HG03432 (cell line): ENCODE measurements around the gene CD81.

Experiments
- ATAC-seq: cut with Tn5 transposase; IDR thresholded peaks from one replicate; pipeline ENCODE4 v1.9.1; 2021; ENCODE audit warnings: mild to moderate bottlenecking, moderate library complexity; ENCODE audit not compliant: unreplicated experiment

The CD81 gene

DNA sequence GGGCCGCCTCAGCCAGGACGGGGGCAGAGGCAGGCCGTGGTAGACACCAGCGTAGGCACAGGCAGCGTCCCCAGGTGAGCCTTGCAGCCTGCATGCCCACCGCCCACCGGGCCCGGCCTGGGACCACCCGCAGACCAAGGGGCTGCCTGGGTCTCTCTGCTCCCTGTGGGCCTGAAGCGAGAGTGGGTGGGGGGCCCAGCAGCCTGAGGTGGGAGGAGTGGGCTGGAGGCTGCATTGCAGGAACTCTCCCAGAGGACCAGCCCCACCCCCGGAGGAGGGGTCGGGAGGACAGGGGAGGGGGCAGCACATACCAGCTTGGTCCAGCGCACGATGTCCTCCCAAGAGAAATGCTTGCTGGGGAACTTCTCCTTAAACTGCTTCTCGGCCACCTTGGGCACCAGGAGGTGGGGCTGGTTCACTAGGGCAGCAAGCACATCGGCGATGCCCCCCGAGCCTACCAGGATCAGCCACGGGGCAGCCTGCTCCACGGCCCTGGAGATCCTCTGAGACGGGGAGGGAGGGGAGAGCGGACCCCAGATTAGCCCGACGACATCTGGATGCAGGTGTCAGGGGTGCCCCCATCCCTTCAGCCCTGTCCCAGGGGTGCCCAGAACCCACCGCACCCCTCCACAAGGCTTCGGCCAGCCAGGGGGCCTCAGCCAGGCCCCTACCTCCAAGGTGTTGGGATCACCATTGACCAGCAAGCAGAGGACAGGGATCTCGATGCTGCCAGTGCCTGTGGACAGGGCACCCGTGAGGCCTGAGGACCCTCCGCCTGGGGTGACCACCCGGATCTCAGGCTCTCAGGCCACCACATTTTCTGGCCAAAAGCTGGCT is 41.0 kb downstream of the CD81 start:
- ATAC-seq = no peak

DNA sequence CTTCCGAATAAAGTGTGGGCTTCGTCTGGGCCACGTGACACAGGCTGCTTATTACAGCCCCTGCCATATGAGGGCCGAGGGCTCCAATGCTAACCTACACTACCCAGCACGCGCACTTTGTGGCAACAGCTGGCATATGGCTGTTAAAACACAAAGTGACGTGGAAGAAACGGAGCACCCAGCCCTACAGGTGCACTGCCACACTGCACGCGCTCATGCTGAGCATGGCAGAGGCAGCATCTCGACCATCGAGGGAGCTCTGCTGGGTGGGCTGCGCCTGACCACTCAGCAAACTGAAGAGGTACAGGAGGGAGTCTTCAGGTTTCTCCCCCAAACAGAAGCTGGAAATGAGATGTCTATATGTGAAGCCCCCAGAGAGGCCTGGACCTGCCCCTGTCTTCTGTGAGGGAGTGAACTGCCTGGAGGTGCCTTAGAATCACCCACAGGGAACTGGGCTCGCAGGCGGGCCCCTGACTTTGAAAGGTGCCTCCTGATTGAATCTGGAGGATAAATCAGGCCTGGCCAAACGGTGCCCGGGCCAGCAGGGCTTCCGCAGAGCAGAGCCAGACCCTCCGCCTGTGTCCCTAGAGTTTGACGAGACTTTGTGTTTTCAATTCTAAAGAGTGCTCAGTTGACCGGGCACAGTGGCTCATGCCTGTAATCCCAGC is 41.7 kb downstream of the CD81 start:
- ATAC-seq = no peak

DNA sequence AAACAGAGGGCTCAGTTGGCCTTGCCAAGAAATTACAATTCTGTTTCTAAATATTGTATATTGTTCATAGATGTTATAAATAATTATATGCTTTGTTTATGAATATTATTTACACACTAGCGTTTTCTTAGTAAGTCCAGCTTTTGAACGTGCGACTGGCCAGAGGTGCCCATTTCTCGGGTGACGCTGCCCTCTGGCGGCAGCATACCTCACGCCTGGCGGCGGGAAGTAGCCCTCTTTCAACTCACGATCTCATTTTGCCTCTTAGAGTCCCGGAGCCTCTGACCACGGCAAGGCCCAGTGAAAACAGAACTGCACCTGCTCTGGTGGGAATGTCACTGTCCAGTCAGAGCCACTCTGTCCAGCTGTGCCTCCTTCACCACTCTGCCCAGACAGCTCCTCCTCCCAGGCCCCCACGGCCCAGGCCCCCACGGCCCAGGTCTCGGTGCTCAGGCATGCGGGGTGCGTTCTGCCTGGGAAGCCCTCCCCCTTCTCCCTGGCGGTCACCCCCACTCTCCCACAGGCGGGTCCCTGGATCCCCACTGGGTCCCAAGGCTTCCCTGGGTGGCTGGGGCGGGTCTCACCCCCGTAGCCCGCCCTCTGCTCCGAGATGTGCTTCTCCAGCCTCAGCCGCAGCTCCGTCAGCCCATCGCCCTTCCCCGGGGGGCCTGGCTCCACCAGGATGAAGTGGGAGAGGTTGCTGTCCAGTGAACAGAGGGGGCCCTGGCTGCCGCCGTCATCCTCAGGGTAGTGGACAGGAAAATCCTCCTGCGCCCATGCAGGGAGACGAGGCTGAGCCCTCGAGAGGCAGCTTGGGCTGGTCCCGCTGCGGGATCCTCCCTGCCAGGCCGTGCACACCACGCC is 42.8 kb downstream of the CD81 start:
- no peak for ATAC-seq

DNA sequence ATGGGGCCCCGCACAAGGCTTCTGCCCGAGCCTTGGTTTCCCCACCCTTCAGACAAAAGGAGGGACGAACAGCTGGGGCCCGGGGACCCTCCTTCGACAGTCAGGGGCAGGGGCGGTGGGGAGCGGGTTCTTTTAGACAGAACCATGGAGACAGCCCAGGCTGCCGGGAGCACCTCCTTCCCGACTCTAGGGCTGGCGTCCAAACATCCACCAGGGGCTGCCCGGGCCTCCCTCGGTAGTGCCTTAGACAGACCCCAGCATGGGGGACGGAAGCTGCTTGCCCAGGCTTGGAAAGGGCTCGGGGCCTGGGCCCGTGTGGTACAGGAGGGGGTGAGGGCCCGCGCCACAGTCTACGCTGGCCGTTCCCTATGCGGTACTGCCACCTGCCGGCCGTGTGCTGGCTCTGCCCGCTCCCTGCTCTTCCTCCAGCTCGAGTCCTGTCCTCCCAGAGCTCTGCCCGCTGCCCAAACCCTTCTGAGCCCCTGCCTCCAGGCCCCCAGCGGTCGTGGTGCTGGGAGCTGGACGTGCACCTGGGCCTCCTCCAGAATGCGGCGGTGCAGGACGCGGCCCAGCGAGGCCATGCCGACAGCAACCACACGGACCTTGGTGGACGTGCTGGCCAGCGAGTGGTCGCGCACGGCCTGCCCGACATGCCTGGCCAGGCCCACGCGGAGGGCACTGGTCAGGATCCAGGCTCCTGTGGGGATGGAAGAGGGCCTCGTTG is 43.6 kb downstream of the CD81 start:
- ATAC-seq = no peak

DNA sequence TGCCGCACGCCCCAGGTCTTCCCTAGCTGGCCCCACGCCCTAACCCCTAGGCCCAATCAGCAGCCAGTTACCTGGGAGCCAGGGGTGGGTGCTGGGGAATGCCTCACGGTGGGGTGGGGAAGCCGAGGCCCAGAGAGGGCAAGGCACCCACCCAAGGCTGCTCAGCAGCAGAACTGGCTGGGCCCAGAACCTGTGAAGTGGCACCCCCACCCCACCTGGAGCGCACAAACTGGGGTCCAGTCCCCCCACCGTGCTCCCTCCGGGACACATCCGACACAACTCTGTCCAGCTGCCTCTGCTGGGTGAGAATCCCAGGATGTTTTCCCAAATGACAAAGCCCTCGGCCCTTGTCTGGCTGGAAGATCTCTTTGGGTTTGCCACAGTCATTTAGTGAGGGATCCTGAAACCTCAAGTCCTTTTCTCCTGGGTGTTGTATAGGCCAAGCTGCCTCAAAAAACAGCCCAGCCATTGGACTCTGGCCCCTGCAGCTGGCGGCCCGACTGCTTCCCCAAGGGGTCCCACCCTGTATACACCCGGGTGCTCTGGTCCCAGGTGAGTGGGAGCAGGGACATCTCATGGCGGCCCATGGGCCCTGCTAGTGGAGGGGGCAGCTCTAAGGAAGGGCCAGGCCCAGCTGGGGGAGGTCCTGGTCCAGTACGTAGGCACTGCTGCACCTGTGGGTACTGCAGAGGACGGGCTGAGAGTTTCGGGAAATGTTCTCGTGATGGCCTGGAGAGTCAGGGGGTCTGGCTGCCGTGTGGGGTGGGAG is 44.3 kb downstream of the CD81 start:
- ATAC-seq = no peak

DNA sequence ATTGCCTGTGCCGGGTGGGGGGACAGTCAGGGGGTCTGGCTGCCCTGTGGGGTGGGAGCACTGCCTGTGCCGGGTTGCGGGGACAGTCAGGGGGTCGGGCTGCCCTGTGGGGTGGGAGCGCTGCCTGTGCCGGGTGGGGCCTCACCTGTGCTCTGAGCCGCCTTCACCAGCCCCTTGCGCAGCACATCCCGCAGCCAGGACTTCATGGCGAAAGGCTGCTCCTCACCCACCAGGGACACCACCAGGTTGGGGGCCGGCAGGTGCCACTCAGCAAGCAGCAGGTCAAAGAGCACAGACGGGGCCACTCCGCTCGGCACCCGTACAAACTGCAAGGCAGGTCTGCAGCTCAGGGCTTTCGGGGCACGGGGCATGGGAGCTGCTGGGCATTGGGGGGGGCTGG is 44.9 kb downstream of the CD81 start:
- ATAC-seq = no peak

DNA sequence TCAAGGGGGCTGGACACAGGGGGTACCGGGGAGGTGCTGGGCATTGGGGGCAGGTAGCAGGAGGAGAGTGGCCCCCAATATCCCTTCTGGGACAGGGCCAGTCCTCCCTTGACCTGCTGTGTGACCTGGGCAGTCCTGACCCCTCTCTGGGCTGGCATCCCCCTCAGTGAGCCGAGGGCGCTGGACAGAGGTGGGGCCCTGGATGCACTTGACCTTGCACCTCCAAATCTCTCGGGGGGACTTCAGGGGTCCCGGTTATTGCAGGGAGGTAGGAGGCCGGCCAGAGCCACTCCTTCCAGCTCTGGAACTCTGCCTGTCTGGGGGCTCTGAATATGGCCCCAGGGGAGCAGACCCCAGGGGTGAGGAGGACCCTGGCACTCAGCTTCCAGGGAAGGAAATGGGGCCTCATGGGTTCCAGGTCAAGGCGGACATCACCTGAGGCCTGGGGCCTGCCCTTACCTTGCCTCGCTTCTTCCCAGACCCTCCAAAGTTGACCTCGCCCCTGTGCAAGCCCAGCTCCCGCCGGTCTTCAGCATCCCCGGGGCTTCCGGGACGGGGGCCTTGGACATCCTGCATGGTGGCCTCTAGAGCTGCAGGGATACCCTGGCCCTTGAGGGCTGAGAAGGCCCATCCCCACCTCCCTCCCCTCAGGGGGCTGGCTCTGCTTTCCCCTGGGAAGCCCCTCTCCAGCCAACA is 45.5 kb downstream of the CD81 start:
- no peak for ATAC-seq

DNA sequence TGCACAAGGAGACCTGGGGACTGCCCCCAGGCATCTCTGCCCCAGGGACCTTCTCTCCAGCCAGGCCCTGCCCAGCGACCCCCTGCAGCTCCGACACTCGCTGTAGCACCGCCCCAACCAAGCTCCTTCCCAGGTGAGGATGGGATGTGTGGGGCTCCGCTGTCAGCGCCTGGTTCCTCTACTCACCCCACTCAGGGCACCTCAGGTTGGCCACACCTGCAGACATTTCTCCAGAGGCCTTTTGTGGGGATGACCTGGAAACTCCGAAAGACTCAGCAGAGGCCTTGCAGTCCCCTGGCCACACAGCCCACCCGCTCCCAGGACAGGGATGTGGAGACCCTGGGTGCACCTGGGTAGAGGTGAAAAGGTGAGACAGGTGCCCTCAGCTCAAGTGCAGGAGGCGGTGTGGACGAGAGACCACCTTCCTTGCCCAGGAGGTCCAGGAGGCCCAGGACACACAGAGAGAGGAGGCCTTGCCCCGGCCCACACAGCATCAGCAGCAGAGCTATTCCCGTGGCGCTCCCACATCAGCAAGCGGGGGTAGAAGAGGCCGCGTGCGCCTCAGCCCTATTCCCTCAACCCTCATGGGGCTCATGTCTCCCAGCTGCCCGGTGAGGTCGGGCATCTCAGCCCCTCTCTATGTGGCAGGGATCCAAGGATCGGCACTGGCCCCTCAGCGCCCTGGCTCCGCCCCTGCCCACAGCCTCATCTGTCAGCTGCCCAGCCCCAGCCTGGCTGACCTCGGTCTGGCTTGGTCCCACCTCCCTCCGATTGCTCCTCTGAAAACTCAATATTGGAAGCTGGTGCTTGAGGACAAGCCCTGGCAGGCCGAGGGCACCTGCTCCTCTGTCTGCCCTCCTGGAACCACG is 46.3 kb downstream of the CD81 start:
- ATAC-seq = no peak

DNA sequence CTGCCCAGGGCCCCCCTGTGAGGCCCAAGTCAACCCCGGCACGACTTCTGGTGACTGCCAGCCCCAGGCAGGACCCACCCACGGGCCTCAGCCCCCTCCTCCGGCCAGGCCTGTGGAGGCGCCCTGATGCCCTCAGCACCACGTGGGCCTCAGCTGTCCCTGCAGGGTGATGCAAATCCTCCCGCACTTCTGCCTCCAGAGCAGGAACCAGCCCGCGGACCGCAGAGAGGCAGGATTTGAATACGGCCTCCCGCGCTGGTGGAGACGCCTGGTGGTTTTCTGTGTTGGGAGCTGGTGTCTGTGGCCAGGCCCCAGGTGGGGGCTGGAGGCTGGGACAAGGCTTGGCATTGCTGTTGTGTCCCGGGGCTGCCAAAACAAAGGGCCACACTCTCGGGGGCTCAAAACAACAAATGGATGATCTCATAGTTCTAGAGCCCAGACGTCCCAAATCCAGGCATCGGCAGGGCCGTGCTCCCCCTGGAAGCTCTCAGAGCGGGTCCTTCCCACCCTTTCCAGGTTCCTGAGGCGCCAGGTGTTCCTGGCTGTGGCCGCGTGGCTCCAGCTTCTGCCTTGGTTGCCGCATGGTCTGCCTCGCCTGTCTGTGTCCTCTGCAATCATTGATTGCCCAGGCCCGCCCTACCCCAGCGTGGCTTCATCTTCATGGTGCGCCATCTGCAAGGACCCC is 47.8 kb downstream of the CD81 start:
- ATAC-seq = no peak

DNA sequence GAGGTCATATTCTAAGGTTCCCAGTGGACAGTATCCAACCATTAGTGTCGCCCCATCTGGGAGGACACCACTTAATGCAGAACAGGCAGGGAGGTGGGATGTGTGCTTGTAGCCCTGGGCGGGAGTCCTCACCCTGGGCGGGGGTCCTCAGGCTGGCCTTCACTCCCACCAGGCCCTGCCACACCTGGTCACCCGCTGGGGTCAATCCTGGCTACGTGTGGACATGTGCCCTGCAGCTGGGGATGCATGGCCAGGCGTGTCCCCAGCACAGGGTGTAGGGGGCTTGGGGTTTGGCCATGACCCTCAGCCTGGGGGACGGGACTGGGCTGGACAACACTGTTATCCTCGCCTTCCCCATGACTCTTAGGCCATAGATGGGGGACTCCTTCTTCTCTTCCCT is 48.4 kb downstream of the CD81 start:
- ATAC-seq = no peak

DNA sequence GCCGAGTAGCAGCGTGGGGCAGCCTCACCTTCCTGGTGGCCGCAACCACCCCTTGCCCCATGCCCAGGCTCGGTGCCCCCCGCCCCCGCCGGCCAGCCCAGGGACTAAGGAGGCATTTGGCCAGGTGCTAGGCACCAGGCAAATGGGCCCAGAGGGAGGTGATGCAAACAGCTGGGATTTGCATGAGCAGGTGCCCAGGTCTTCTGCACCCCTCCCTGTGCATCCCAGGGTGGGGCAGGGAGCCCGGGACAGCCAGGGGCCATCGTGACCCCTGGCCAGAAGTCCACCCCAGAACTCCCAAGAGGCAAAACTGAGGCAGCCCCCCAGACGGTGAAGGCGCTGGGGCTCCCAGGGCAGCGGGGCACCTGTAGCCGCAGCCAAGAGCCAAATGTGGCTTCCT is 49.1 kb downstream of the CD81 start:
- no peak for ATAC-seq

DNA sequence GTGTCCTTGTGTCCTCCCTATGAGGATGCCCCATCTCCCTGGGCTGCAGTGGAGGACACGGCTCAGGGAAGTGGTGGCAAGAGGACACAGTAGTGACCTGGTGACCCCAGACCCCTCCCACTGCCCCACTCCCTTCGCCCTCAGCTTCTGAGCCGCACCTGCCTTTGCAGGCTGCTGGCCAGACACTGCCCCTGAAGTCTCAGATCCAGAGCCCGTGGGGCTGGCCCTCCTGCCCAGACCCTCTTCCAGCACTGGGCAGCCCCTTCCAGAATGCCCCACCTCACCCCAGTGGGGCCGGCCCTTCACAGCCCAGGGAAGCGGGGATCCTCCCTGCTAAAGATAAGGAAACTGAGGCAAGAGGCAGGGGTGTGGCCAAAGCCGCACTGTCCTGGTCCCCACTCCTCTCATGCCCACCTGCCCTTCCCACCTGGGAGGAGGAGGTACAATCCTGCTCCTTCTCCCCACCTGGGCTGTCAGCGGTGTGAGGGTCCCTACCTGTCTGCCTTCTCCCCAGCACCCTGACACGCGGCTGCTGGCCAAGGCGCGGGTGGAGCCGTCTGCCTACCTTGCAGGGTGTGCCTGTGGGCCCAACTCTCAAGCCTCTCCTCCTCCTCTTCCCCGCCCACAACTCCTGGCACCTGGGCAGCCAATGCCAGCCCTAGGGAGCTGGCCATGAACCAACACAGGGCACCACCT is 49.9 kb downstream of the CD81 start:
- ATAC-seq = no peak

DNA sequence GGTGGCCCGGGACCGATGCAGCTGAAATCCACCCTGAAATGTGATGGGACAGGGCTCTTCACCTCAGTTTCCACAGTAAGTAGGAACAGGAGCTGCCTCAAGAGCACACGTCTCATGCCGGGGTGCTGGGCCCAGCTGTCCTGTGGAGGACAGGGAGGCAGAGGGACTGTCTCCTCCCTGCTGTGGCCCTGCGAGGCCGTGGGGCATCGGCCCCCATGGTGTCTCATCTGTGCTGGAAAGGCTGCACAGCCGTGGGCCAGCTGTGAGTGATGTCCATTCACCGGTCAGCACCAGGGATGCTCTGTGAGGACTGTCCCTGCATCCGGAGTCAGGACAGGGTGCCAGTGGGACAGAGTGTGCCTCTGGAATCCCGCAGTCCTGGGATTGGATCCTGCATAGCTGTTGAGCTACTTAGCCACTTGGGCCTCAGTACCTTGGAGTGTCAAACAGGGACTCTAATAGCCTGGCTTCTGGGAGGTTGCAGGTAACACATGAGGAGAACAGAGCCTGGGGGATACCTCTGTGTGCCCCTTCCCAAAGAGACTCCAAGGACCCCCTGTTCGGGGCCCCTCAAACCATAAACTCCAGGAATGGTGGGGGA is 50.7 kb downstream of the CD81 start:
- ATAC-seq = no peak

DNA sequence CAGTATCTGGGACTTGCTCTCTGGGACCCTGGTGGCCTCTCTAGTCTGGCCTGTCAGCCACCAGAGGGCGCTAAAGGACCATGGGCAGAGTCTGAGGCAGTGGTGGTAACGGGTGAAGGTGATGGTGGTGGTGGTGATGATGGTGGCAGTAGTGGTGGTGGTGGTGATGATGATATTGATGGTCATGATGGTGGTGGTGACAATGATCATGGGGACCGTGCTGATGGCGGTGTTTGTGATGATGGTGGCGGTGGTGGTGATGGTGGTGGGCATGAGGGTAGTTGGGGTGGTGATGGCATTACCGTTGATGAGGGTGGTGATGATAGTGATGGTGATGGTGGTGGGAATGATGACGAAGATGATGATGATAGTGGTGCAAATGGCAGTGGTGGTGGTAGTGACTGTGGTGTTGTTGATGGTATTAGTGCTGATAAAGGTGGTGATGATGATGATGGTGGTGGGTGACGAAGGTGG is 51.2 kb downstream of the CD81 start:
- ATAC-seq = no peak

DNA sequence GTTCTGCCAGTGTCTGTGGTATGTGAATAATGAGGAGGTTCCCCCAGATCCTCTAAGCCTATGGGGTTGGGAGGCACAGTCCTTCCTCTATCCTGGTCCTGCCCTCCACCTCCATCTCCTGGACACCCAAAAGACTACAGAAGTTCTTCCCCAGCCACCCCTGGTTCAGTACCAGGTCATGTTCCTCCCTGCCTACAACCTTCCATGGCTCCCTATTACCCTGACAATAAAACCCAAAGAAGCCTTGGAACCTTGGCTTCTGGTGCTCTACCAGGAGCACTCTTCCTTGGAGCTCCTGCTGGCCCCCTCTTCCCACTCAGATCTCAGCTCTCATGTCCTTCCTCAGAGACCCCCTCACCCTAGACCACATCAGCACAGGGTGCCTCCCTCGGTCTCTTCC is 54.3 kb downstream of the CD81 start:
- ATAC-seq = no peak

DNA sequence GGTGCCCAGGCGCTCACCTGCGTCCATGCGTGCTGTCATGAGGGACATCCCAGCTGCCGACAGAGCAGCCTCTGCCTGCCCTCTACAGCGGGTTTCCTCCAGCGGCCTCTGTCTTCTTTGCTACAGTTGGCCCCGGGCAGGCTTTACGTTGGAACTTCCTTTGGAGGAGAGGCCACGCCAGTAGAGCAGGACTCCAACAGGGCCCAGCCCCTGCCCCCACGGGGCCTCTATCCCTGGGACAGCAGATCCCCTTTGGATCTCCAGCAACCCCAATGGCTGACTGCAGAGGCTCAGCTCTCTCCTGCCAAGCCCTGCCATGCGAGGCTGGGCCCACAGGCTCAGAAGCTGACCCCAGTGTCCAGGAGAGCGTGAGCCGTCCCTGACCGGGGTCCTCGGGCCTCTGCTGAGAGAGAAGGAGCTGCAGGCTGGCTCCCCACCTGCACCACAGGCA is 55.1 kb downstream of the CD81 start:
- ATAC-seq = no peak

DNA sequence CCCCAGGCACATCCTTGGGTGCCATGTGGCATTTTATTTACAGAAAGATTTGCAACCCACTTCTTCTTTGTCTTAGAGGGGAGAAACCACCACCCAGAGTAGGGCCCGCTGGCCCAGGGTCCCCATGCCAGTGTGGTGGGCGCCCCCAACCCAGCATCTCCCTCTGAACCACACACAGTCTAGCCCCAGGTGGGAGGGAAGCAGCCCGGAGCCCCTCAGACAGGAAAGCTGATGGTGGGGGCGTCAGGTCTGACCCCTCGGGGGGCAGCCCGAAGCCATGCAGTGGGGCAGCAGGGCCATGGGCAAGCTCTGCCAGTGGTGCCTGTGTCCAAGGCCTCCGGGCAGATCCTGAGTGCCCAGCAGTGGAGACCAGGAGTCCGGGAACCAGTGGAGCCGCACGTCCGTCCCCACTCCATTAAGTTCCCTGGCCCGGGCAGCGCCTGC is 55.5 kb downstream of the CD81 start:
- no peak for ATAC-seq
